Activated CD4-positive, alpha-beta T cell treated with anti-CD3 and anti-CD28 coated beads, Interleukin-2, Interleukin-4, amounts not matched to agents 100 ng/mL and 50 ng/mL, durations not matched to agents 16 hours and 8 hours (primary cell): ENCODE measurements around the gene PIEZO1.
"Not testable (repeated sequence)": the region's sequence is repeated elsewhere in the genome, so short reads cannot be mapped to it uniquely, and the experiment has no call there.

ENCODE experiments used
- DNase-seq: peaks from one replicate; pipeline ENCODE4 v3.0.0-alpha.2; 2020; ENCODE audit warnings: low spot score

The PIEZO1 gene

DNA sequence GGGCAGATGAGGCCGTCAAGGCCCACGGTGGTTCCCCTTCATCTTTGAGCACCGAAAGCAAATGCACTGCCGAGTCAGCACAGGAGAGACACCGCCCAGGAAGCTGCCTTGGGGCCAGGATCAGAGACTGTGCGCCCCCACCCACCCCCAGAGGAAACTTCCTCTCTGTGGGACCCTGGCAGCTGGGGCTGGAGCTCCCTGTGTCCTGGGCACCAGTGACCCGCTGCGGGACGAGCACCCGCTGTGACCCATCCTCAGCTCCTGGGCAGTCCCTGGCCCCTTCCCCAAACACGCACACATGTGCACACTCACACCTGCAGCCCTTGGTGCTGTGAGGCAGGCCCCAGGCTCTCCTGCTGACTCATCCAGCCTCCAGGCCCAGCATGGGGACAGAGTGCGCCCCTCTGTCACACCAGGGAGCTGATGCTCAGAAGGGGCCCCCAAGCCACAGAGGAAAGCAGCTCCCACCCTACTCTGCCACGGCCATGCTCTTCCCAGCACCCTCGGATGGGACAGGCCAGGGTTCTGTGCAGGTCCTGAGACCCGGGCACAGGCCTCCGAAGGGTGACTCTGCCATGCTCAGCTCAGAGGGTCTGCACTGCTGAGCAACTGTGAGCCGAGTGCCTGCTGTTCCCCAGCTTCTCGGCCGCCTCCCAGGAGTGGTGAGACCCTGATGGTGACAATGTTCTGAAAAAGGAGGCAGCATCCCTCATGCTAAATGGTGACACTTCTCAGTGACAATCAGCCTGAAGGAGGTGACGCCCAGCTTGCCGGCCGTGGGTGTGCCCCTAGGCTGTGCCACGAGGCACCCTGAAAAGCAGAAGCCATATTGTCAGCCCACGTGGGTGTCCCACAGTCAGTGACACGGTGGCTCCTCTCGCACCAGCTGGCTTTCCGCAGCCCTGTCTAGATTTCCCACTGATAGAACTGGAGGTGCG lies 3.6 kb downstream of the PIEZO1 start:
- peak; percentile 82 for DNase-seq

DNA sequence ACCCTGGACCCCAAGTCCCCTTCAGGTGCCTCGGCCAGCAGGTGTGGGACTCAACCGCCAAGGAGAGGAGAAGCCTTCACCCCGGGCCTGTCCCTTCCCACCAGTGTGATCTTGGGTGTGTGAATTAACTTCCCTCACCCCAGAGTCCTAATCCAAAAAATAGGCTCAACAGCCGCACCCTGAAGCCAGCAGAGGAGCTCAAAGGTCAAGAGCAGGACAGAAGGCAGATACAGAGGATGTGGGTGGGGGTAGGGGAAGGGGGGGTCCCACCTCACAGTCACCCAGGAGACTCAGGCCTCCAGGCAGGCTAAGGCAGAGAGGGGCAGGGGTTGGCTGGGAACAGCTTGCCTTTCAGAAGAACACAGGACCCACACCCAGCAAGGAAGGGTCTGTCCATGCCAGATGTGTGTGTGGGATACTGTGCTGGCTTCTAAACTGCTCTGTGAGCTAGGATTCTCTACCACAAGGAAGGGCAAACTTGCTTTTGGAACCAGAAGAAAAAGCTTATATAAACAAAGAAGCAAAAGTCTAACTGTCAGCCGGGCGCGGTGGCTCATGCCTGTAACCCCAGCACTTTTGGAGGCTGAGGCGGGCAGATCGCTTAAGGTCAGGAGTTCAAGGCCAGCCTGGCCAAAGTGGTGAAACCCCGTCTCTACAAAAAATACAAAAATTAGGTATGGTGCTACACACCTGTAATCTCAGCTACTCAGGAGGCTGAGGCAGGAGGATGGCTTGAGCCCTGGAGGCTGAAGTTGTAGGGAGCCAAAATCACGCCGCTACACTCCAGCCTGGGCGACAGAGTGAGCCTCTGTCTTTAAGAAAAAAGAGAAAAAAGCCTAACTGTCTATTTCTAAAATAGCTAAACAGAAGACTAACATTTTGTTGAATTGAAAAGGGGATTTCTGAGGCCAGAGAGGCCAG lies 4.6 kb downstream of the PIEZO1 start:
- DNase-seq, result no peak

GRCh38 chr16:88779406-88780141 lies 5.4 kb downstream of the PIEZO1 start:
- DNase-seq, result no peak

GRCh38 chr16:88778541-88779065 lies 6.4 kb downstream of the PIEZO1 start:
- no peak for DNase-seq

DNA sequence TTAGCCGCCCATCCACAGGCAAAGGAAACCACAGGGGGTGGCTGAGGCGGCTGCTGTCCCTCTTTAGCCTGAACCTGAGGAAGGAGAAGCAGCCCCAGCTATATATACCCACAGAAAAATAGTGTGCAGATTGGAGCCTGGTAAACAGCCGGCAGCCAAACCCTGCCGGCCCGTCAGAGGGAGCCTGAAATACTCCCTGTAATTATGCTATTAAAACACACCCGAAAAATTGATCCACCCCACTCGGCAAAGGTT lies 6.8 kb downstream of the PIEZO1 start:
- no peak for DNase-seq

DNA sequence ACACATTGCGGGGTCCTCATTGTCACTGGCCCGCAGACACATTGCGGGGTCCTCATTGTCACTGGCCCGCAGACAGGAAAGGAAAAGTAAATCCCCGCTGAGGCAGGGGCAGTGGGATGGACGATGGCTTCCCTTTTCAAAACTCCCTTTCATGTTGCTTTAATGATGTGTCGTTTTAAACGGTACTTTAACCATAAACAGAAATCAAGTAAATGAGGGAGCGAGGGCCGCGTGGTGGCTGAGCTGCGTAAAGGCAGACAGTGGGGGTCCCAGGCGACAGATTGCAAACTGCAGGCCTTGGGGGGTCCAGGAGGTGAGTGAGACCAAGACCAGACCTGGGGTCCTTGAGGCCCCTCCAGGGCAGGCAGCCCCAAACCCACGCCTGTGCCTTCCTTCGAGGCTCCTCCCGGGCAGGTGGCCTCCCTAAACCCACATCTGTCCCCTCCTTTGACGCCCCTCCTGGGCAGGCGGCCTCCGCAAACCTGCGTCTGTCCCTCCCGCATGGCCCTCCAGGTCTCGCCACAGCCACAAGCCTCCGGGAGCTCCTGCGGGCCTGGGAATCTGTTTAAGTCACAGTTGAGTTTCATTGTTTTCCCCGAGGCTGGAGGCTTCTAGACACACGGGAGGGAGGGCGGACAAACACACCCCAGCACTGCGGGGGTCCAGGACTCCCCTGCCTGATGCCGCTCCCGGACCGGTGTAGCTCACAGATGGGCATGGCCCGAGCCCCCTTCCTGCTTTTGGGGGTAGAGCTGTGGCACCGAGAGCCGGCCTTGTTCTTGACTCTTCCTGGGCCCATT lies 7.3 kb downstream of the PIEZO1 start:
- no peak for DNase-seq

- DNase-seq, result no peak
These were observed 9.2 kb downstream of the PIEZO1 start for GRCh38 chr16:88775825-88776224.

GRCh38 chr16:88774544-88775393 lies 10.3 kb downstream of the PIEZO1 start:
- DNase-seq, result no peak

DNA sequence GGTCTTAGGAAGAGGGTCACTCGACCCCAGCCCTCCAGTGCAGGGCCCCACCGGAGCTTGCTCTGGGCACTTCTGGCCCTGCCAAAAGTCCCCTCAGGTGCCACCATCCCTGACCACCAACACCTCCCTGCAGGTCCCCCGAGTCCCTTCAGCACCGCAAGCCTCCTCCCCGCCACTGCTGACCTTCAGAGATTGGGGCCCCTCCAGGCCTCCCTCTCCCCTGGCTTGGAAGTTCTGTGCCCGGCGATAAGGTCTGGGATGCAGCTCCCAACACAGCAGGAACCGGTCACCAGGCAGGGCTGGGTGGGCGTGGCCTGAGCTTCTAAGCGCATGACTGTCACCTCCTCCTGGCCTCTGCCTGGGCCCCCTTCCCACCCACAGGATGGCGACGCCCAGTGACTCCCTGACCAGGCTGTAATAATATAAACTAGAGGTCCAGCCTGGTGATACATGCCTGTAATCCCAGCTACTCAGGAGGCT lies 11.2 kb downstream of the PIEZO1 start:
- DNase-seq, result no peak

DNA sequence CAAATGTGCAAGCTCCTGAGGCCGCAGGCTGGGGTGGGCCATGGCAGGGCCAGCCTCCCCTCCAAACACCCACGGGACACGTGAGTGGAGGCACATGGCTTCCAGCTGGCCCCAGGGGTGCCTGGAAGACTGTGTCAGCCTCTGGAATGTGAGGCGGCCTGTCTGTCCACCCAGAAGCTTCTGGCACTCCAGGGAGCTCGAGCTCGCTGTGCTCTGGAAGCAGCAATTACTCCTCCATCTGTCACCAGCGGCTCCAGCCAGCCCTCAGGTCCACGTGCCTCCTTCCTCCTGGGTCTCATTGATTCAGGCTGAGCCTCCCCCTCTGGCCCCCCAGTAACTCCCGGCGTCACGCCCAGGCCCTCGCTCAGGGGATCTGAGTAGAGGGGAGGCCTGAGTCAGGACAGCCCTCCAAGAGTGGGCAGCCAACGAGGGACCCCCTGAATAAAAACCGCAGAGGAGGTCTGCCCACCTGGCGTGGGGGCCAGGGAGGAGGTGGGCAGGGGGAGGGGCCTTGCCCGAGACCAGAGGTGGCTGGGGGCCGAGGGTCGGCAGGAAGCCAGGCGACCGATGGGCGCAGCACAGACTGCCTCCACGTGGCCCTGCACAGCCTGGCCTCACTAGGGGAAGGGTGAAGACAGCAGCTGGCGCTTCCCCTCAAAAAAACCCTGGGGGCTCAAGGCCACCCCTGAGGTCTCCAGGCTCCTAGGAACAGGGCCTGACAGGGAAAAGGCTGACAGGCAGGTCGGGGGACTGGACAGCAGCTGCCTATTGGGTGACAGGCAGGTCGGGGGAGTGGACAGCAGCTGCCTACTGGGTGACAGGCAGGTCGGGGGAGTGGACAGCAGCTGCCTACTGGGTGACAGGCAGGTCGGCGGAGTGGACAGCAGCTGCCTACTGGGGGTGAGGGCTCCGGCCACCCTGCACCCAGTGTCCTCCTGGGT lies 11.9 kb downstream of the PIEZO1 start:
- no peak for DNase-seq

GRCh38 chr16:88771781-88772180 lies 13.2 kb downstream of the PIEZO1 start:
- DNase-seq, result not testable (repeated sequence)

DNA sequence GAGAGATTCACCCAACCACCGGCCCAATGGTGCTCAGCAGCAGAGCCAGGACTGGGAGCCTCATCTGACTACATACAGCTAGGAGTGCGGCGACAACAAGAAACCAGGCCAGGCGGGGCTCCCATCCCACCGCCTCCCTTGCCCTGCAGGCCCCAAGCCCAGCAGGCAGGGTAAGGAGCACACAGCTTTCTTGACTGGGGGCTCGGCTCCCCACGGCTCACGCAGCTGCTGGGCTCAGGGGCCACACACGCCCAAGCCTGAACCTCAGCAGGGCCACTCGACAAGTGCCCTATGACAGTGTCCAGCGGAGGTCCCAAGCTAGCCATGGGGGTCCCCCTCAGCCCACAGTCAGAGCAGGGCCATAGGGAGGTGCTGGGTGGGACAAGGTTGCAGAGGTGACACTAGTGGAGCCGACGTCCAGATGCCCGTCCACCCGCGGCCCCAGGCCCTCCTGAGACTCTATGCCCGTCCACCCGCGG lies 13.7 kb downstream of the PIEZO1 start:
- DNase-seq, result no peak

DNA sequence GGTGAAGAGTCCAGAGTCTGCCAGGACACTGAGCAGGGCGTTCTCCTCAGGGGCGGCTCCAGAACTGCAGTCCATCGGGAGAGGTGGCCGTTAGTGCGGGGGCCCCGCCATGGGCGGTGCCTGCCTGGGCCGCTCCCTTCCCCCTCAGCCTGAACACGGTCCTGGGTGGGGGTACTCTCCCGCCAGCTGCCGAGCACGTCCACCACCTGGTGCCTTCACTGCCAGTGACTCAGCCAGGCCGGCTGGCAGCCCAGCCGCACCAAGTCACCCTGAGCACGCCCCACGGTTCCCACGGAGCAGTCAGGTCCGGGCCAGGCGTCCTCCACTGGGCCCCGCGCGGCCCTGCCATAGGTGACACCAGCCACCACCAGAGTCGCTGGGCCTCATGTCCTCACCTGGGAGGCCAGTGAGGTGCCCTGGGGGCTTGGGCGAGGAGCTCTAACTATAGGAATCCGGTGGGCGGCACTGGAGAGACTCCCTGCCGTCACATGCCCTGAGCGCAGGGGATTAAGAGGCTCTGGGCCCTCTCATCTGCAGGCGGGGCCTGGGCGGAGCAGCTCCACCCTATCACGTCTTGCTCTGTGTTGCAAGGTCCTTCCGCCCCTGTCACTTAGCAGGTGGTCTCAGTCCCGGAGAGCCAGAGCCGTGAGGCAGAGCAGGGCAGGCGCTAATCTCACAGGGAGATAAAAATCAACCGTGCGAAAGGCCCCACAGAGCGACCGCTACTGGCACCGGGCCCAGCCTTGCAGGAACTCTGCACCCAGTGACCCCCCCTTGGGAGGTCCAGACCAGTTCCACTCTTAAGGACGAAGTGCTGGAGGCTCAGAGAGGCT lies 14.3 kb downstream of the PIEZO1 start:
- DNase-seq, result peak; percentile 11

DNA sequence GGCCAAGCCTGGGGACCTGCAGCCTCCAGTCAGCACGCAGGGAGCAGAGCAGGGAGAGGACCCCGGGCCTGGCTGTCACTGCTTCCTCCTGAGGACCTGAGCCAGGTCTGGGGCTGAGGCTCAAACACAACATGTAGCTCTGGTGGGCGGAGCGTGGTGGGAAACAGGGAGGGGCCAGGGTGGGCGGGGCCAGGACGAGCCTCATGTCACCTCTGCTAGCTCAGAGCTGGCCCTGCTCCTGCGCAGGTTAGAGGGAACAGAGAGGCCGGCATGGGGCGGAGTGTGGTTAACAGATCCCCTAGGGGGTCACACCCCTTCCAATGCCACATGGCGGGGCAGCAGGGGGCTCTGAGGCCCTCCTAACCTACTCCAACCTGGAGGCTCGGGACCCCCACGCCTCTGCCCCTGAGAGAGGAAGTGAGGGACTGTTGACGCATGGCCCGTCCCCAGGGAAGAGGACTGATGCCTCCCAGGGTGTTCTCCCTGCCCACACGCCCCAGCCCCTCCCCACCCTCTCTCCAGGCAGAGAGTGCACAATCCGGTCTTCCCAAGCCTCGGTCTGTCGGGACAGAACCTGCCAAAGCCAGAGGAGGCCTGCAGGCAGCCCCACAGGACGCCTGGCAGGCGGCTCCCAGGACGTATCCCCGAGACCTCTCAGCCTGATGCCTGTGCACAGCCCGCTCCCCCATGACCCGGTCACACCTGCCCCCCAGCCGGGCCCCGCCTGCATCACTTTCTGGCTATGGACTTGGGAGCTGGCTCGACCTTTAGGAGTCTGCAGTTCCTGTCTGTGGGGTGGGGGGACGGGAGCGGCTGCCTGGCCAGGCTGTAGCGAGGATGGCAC lies 15.2 kb downstream of the PIEZO1 start:
- DNase-seq, result peak; percentile 17

DNA sequence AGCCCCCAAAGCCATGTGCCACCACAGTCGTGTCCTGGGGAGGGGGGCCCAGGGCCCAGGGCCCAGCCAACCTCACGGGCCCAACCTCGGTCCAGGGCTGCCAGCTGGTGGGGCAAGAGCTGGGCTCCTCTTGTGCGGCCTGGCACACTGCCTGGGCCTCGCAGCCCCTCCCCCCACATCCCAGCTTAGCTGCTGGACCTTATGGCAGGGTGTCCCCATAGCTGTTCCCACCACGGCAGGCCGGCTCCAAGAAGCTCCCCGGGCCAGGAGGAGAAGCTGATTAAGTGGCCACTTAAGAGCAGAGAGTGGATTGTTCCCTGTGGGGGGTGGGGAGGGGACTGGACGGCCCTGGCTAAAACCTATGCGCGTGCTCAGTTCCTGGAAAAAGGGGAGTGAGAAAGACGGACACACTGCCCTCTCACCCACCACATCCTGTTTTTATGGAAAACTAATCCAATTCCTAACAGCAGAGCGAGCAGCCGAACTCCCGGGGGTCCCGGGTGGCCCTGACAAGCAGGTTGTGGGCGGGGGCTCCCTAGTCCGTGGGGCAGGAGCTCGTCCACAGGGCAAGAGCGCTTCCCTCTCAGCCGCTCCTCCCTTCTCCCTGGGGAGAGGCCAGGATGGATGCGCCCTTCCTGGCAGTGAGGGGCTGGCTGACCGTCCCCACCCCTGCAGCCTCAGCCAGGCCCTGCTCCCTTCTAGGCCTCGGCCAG lies 16.8 kb downstream of the PIEZO1 start:
- no peak for DNase-seq

- DNase-seq, result no peak
These were observed 17.4 kb downstream of the PIEZO1 start for GRCh38 chr16:88767546-88768070.
